HG03159 (cell line): ENCODE data around the gene AQP12B.
"Not testable (repeated sequence)": the region's sequence is repeated elsewhere in the genome, so short reads cannot be mapped to it uniquely, and the experiment has no call there.

Source experiments
- ATAC-seq: cut with Tn5 transposase; IDR thresholded peaks from one replicate; pipeline ENCODE4 v1.9.1; 2021; ENCODE audit warnings: mild to moderate bottlenecking, moderate library complexity; ENCODE audit not compliant: unreplicated experiment

Gene AQP12B

GRCh38 chr2:240685771-240686371, 3.2 kb upstream of the AQP12B start:
- ATAC-seq = no peak

GRCh38 chr2:240683980-240684728, 1.5 kb upstream of the AQP12B start:
- not testable (repeated sequence) for ATAC-seq

- not testable (repeated sequence) for ATAC-seq
These were observed 769 bp upstream of the AQP12B start for GRCh38 chr2:240683329-240683979.

- ATAC-seq = not testable (repeated sequence)
These were observed 2.5 kb downstream of the AQP12B start for GRCh38 chr2:240680185-240680584.

- ATAC-seq = not testable (repeated sequence)
These were observed 3.8 kb downstream of the AQP12B start for GRCh38 chr2:240678909-240679308.

- ATAC-seq = not testable (repeated sequence)
These were observed 4.6 kb downstream of the AQP12B start for GRCh38 chr2:240678043-240678442.

- ATAC-seq = not testable (repeated sequence)
These were observed 7.3 kb downstream of the AQP12B start for GRCh38 chr2:240675345-240675744.

GRCh38 chr2:240674461-240675184, 8.1 kb downstream of the AQP12B start:
- ATAC-seq = not testable (repeated sequence)

- no peak for ATAC-seq
These were observed 9.9 kb downstream of the AQP12B start for GRCh38 chr2:240672701-240673190.

- ATAC-seq = no peak
These were observed 10.5 kb downstream of the AQP12B start for GRCh38 chr2:240672076-240672700.

GRCh38 chr2:240670950-240671349, 11.7 kb downstream of the AQP12B start:
- no peak for ATAC-seq

GRCh38 chr2:240670402-240670801, 12.3 kb downstream of the AQP12B start:
- no peak for ATAC-seq

GRCh38 chr2:240664622-240665021, 18.1 kb downstream of the AQP12B start:
- no peak for ATAC-seq

- no peak for ATAC-seq
These were observed 19.0 kb downstream of the AQP12B start for GRCh38 chr2:240663546-240664190.

GRCh38 chr2:240662681-240663080, 20.0 kb downstream of the AQP12B start:
- no peak for ATAC-seq

GRCh38 chr2:240659883-240660282, 22.8 kb downstream of the AQP12B start:
- not testable (repeated sequence) for ATAC-seq

GRCh38 chr2:240655931-240656886, 26.5 kb downstream of the AQP12B start:
- ATAC-seq = no peak

GRCh38 chr2:240651185-240651584, 31.5 kb downstream of the AQP12B start:
- ATAC-seq = no peak
